Kasumi-1 (cell line): Measurements from ENCODE around the gene PAXX.

Experiments
- DNase-seq, 2 experiments: peaks; one replicate each; lab custom pipeline; 2025; lab: John Stamatoyannopoulos, UW

PAXX gene

DNA sequence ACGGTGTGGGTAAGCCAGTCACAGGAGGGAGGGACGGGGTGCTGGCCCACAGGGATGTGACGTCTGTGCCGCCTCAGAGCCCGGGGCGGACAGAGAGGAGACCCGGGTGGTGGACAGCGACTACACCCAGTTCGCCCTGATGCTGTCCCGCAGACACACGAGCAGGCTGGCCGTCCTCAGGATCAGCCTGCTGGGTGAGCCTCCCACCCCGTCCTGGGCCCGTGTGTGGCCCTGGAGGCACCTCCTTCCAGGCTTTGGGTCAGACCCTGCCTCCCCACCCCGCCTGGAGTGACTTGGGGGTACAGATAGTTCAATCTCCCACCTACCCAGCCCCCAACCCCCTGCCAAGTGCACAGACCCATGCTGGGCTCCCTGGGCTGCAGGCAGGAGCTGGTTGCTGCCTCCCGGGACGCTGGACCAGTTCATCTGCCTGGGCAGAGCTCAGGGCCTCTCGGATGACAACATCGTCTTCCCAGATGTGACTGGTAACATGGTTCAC lies 38.4 kb upstream of the PAXX start:
- no peak for DNase-seq

DNA sequence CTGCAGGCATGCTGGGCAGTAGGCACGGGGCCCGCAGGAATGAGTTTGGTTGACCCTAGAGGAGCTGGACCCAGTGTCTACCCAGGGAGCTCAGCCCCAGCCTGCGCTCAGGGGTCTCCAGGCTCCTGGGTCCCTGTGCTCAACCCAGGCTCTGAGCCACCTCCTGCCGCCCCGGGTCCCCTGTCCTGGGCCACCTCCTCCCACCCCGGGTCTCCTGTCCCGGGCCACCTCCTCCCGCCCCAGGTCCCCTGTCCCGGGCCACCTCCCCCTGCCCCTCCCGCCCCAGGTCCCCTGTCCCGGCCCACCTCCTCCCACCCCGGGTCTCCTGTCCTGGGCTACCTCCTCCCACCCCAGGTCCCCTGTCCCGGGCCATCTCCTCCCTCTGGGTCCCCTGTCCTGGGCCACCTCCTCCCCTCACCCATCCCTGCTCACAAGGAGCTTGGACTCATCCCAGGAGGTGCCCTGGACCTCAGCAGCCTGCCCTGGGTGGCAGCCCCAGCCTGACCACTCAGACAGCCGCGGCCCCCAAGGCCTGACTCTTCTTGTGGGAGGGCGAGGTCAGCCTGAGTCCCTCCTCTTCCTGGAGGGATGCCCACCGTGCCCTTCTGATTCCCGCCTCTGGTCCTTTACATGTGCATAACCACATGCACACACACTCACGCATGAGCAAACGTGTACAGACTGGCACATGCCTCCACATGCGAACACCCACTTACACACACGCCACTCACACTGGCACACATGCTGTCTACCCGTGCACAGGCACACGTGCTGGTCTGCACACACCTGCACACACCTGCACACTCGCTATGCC lies 37.7 kb upstream of the PAXX start:
- no peak for DNase-seq

DNA sequence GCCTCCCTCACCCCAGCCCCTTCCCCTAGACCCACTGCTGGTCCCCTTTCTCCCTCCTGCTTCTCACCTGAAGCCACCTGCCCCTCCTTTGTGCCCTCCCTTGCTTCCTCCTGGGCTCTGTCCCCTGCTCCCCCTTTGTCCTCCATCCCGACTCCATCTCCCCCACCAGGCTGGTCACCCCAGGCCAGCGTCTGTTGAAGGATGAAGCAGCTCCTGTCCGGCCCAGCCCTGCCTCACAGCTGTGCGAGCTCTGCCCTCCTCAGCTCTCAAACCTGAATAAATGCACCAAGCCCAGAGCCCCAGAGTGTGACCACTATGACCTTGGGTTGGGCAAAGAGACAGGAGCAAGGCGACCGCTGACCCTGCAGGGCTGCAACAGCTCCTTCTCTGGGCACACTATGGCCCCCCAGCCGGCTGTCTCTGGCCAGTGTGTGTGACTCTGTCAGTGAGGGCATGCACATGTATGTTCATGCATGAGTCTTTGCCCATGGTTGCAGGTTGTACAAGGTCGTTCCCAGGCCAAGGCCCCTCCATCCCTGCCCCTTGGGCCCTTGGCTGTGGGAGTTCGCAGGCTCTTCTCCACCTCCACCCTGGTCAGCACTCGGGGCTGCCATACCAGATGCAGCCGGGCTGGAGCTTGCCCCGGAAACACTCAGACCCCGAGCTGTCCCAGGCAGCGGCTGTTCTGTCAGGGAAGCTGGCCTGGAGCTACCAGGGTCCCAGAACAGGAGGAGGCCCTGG lies 36.9 kb upstream of the PAXX start:
- DNase-seq = no peak

DNA sequence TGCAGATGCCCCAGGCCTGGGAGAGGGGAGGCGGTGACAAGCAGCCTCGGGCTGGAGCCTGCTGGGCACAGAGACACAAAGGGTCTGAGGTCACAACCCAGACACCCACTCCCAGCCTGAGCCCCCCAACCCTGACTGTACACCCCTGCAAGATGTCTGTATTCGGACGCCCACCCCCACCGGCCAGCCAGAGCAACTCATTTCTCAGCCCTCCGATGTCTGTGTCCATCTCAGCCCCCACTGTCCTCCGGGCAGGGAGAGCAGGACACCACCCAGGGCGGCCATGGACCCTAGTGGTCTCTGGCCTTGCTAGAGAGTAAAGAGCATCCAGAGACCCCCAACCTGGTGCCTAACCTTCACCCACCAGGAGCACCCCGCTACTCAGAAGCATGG lies 36.3 kb upstream of the PAXX start:
- DNase-seq = no peak

DNA sequence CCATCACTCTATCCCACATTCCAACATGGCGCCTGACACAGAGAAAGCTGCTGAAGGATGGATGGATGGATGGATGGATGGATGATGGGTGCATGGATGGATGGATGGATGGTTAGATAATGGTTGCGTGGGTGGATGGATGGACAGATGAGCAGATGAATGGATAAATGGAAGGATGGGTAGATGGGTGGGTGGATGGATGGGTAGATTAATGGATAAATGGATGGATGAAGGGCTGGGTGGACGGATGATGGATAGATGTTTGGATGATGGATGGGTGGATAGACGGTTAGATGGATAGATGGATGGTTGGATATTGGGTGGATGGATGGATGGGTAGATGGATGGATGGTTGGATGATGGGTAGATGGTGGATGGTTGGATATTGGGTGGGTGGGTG lies 35.6 kb upstream of the PAXX start:
- DNase-seq = no peak

DNA sequence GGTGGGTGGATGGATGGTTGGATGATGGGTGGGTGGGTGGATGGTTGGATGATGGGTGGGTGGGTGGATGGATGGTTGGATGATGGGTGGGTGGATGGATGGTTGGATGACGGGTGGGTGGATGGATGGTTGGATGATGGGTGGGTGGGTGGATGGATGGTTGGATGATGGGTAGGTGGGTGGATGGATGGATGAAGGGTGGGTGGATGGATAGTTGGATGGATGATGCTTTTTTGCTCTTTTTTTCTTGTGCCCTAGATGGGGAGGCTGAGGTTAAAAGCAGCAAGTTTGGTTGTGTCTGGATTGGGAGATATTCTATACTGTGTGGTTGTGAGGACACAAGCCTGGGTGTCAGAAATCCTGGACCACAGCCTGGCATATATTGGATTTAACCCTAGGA lies 34.8 kb upstream of the PAXX start:
- no peak for DNase-seq

DNA sequence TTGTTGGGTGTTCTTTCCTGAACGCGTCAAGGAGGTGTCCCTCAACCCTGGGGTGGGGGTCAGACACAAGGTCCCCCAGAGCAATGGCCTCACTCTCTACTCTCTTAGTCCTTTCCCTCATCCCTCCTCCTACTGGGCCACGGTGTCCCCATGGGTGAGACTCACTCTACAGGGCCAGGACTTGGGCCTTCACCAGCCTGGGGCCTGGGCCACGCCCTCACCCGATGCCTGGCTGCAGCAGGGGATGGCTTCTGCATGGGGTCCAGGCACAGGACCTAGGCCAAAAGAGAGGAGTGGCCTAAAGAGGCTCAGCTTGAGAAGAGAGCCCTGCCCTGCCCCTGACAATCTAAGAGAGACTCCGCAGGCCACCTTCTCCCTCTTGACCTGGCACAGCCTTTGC lies 34.3 kb upstream of the PAXX start:
- no peak for DNase-seq

DNA sequence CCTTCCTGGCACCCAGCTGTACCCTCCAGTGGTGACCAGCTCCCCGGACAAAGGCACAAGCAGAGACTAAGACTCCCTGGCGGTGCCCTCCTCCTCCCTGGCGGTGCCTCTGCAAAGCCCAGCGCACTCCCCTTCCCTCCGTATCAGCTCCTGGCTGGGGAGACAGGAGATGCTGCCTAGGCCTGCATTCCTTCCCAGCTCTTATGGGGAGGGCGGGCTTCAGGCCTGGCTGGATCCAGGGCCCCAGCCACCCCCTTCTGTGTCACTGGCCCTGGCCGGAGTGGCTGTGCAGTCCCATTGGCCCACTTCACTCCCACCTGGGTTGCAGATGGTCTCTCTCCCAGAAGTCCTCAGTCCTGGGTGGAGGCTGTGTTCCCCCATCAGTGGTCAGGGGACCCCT lies 33.7 kb upstream of the PAXX start:
- DNase-seq = no peak

DNA sequence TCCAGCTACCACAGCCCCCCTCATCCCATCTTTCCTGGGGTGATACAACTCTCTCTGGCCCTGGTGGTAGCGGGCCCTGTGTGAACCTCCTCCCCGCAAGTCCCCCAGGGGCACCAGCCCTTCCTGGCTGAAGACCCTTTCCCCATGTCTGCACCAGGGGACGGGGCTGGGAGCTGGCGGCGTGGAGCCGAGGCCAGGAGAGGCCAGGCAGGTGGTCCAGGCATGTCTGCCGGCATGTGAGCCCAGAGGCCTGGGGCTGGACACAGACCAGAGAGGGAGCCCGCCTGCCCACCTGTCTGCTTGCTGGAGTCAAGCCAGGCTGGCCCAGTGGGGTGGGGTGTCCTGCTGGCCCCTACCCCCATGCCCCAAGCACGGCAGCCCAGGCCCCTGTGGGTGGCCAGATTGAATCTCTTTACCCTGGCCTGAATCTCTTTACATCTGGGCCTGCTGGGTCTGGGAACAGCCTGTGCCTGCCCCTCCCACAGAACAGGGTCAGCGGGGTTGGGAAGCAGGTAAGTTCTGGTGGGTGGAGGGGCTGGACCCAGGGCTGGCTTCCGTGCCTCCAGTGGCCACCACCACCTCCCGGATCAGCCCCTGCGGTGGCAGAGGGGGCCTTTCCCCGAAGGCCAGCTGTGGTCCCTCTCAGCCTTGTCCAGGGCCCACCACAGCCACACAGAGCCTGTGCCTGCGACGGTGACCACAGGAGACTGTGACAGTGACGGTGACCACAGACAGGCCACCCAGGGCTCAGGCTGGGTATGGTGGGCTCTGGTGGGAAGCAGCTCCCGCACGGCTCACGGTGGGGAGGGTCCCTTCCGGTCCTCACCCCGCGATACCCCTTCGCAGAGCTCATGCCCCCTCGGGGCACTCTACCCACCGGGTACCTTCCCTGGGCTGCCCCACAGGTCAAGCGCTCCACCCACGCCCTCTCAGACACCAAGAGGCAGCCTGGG lies 33.0 kb upstream of the PAXX start:
- DNase-seq = no peak

DNA sequence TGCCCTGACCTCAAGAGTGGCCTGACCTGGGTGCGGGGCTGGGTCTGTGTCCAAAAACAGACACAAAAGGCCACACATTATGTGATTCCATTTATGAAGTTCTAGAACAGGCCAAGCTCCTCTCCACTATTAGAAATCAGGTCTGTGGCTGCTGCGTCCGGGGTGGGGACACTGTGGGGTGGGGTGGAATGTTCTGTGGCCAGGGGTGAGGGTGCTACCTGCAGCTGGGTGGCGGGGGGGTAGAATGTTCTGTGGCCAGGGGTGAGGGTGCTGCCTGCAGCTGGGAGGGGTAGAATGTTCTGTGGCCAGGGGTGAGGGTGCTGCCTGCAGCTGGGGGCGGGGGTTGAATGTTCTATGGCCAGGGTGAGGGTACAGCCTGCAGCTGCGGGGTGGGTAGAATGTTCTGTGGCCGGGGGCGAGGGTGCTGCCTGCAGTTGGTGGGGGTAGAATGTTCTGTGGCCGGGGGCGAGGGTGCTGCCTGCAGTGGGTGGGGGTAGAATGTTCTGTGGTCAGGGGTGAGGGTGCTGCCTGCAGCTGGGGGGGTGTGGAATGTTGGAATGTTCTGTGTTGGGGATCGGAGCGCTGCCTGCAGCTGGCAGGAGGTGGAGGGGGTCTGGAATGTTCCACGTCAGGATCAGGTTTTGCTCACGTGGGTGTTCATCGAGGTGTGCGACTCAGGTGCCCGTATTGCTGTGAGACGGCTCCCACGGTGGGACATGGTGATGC lies 31.8 kb upstream of the PAXX start:
- DNase-seq = no peak

DNA sequence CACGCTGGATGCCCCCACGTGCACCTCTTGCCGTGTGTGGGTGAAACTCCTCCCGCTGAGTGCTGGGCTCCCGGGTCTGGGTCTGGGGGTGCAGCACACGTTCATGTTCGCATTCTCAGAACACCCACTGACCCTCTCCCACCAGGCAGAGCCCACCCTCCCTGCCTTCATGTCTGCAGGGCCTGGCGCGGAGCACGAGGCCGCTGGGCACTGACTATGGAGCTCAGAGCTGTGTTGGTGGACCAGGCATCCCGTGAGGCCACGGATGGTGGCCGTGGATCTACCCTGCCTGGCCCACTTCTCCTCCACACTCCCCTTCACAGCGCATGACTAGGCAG lies 31.3 kb upstream of the PAXX start:
- DNase-seq = no peak

DNA sequence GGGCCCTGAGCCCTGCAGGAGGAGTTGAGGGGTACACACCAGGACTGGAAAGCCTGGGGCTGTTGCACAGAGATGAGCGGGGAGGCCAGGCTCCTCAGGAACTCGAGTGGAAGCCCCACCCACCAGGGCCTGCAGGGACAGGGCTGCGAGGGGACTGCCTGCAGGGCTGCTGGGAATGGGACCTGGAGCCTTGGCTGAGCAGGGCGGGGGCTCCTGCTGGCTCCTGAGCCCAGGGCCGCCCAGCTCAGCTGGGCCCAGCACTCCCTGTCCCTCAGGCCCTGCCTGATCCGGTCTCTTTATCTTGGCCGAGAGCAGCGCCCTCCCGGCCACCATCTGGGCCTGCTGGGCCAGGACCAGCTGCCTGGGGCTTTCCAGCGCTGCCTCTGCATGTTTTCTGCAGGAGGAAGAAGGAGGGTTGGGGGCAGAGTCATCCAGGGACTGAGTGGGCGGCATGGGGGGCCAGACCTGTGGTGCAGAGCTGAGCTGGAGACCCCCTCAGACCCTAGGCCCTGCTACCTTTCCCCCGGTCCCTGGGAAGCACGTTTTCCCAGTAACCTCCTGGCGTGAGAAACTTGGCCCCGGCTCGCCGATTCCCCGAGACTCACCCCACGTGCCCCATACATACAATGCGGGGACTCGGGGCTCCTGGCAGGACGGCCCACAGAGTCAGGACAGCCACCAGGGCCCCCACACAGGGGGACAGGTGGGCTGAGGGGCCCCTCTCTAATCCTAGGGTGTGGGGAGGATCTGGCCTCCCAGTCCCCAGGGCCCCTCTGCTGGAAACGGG lies 30.8 kb upstream of the PAXX start:
- DNase-seq = no peak

DNA sequence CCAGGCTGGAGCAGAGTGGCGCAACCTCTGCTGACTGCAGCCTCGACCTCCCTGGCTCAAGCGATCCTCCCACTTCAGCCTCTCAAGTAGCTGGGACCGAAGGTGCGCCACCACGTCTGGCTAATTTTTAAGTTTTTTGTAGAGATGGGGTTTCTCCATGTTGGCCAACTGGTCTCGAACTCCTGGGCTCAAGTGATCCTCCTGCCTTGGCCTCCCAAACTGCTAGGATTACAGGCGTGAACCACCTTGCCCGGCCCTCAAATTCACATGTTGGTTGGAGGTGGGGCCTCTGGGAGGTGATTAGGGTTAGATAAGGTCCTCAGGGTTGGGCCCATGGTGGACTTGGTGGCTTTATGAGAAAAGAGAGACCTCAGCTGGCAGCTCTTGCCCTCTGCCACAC lies 30.1 kb upstream of the PAXX start:
- no peak for DNase-seq

DNA sequence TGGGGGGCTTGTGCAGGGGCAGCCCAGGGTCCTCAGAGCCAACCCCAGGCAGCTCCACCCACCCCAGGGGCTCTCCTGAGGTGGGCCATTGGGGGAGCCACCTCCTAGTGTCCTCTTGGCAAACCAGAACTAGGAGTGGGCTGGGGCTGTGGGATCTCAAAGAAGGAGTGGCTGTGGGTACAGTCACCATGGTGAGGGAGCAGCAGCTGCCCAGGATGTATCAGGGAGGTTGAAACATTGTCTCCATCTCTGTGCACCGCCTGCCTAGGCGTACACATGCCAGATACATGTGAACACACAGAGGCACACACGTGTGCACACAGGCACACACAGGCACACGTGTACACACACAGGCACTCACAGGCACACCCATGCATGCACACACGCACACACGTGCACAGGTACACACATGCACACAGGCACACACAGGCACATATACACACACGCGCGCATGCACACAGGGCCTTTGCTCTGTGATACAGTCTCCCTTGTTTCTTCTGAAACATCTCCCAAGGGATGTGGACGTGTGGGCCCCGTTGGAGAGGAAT lies 29.4 kb upstream of the PAXX start:
- DNase-seq = no peak

DNA sequence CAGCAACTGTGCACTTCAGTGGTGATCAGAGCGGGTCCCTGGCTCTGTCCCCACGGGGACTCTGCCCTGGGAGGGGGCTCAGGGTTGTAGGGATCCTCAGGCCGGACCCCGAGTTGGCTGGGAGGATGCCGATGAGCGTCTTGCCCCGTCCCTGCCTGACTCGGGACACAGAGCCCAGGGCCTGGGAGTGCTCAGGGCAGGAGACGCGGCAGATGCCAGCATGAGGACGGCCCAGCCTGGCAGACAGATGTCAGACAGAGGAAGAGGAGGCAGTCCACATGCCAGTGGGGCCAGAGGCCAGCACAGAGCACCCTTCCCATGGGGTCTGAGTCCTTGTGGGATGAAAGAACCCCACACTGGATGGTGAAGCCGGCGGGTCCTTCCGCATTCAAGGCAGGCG lies 28.9 kb upstream of the PAXX start:
- no peak for DNase-seq

DNA sequence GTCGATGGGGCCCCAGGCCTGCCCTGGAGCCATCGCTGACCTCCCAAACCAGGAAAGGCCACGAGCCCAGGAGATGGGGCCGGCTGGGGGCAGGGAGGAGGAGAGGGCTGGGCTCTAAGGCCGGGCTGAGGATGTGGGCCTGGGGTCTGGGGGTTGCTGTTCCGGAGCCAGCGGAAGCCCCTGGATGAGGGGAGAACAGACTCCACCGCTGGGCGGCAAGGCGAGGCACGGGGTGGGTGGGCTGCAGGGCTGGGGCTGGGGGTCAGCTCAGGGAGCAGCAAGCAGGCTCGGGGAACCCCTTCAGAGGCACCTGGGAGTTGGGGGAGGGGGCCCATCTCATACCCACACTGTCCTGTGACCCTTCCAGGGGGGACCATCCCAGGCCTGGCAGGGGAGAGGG lies 28.5 kb upstream of the PAXX start:
- DNase-seq = no peak

DNA sequence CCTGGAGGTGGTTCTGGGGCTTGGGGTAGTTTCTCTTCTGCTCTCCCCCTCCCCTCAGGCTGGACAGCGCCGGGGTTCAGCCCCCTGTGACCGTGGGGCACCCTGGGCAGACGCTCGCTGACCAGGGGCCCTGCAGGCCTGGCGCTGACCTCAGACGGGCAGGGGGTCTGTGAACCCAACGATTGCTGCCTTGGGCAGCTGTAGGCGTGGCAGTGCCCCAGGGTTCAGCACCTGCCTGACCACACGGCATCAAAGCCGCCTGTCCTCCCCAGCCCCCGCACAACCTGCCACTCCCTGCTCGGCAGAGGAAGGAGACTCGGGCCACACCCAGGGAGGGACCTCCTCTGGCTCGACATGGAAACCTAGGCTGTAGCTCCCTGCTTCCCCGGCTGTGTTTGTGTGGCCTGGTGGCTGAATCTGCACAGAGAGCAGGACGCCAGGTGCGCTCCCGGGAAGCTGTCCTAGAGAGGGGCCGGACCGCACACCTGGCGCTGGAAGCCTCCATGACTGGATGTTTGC lies 28.0 kb upstream of the PAXX start:
- DNase-seq = no peak

DNA sequence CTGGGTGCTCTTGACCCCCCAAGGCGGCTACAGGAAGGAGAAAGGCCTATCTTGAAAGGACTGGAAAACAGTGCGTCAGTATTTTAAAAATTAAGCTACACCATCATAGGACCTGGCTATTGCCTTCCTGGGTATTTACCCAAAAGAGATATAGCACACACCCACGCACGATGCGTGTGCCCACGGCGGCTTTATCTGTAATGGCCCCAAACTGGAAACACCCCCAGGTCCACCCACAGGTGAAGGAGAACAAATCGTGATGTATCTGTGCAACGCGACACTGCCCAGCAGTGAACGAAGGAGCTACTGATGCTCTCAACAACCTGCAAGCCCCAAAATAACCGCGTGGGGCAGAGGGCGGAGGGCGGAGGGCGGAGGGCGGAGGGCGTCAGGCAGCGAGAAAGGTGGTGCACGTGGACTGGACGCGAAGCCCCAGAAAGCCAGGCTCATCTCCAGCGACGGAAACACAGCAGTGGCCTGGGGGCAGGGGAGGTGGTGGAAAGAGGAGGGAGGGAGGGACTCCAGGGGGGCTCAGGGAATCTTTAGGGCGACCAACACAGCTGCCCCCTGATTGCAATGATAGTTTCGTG lies 27.3 kb upstream of the PAXX start:
- DNase-seq = no peak

DNA sequence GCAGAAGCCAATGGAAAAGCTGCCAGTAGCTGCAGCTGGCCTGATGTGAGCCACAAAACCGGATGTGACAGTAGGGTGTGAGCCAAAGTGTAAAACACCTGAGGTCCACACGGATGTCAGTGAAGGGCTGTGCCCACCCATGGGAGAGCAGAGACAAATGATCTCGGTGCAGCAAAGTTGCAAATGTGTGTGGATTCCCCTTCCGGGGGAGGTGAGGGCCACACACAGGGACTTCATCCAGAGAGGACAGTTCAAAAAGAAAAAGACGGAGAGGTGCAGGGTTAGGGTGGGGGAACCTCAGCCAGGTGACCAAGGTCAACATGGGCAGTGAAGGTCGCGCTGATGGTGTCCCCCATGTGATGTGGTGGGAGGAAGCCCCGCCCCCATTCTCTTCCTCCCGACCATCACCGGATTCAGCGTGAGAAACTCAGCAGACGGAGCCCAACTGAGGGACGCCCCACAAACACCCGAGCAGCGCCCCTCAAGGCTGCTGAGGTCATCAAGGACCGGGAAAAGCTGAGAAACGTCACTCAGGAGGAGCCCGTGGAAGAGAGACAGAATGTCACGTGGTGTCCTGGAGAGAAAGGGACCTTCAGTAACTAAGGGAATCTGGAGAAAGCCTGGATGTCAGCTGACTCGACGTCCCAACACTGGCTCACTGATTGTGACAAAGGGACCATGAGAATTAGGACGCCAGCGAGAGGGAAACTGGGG lies 26.3 kb upstream of the PAXX start:
- DNase-seq = no peak
